K562 (cell line): Measurements from ENCODE around the gene FAM20C.

Experiments
- CTBP1 ChIP-seq: fragments of 450-650 bp; IDR thresholded peaks from 2 replicates; pipeline ENCODE4 v1.6.1; 2016; ENCODE audit warnings: borderline replicate concordance
- ELF4 ChIP-seq: fragments of 450-650 bp; formaldehyde crosslinking; IDR thresholded peaks from 2 replicates; pipeline ENCODE4 v1.4.0; 2022; ENCODE audit warnings: missing genetic modification characterization
- HMGXB4 ChIP-seq: sonication (generic); formaldehyde crosslinking; IDR thresholded peaks from 2 replicates; pipeline ENCODE4 v1.8.1; 2023; ENCODE audit warnings: mild to moderate bottlenecking, missing genetic modification reagents
- JUN ChIP-seq, 2 experiments: sonication (generic) in 1 of 2; formaldehyde crosslinking in 1 of 2; IDR thresholded peaks; 2 replicates each; pipeline versions ENCODE4 v1.6.1 to v1.8.0; 2012 to 2022; ENCODE audit warnings: borderline replicate concordance in 2 of 2, mild to moderate bottlenecking in 2 of 2, improper control_type of control experiment in 1 of 2, low read depth in 1 of 2, low read length in 1 of 2, missing genetic modification reagents in 1 of 2
- MYC ChIP-seq, 2 experiments: fragments of 250-450 bp in 1 of 2; sonication (Bioruptor Pico) in 1 of 2; IDR thresholded peaks; 2 replicates each; pipeline versions ENCODE4 v1.5.1 to v1.6.1; 2012 to 2021; ENCODE audit warnings: low read depth in 2 of 2, borderline replicate concordance in 1 of 2, improper control_type of control experiment in 1 of 2, low read length in 1 of 2, mild to moderate bottlenecking in 1 of 2, moderate library complexity in 1 of 2
- NR2C2 ChIP-seq, 2 experiments: fragments of 200-800 bp in 1 of 2; sonication (Bioruptor generic) in 1 of 2; sonication (generic) in 1 of 2; formaldehyde crosslinking in 1 of 2; IDR thresholded peaks; 2 replicates each; pipeline versions ENCODE4 v1.6.1 to v1.8.0; 2016 to 2022; ENCODE audit warnings: mild to moderate bottlenecking in 1 of 2, missing compliant biosample characterization in 1 of 2, missing genetic modification characterization in 1 of 2, missing genetic modification reagents in 1 of 2
- SETDB1 ChIP-seq: IDR thresholded peaks from one replicate; pipeline ENCODE4 v1.6.1; 2012; ENCODE audit warnings: low read length, control low read depth, inconsistent platforms
- SMARCE1 ChIP-seq: fragments of 450-650 bp; IDR thresholded peaks from 2 replicates; pipeline ENCODE4 v1.7.1; 2016; ENCODE audit warnings: mild to moderate bottlenecking
- TBL1XR1 ChIP-seq, 2 experiments: IDR thresholded peaks; 2 replicates each; pipeline ENCODE4 v1.6.1; 2012; ENCODE audit warnings: improper control_type of control experiment in 2 of 2, low read length in 2 of 2, mild to moderate bottlenecking in 1 of 2
- TF ChIP-seq, protein P1 (sequence below), 2 experiments: IDR thresholded peaks; 2 replicates each; pipeline ENCODE4 v1.6.1; 2012; ENCODE audit warnings: improper control_type of control experiment in 2 of 2, low read depth in 2 of 2, low read length in 2 of 2, borderline replicate concordance in 1 of 2
- TF ChIP-seq, protein P2 (sequence below): sonication (generic); formaldehyde crosslinking; IDR thresholded peaks from 2 replicates; pipeline ENCODE4 v1.8.0; 2023; ENCODE audit warnings: mild to moderate bottlenecking, missing genetic modification reagents
- TF ChIP-seq, protein P3 (sequence below): fragments of 450-650 bp; IDR thresholded peaks from 2 replicates; pipeline ENCODE4 v1.6.1; 2017; ENCODE audit warnings: mild to moderate bottlenecking, moderate library complexity
- TF ChIP-seq, protein P4 (sequence below): fragments of 450-650 bp; conservative IDR thresholded peaks from 2 replicates; pipeline ENCODE4 v1.6.1; 2016; ENCODE audit warnings: missing genetic modification characterization, low read depth, mild to moderate bottlenecking, missing compliant biosample characterization, moderate library complexity

- TF ChIP-seq, protein P1, sequence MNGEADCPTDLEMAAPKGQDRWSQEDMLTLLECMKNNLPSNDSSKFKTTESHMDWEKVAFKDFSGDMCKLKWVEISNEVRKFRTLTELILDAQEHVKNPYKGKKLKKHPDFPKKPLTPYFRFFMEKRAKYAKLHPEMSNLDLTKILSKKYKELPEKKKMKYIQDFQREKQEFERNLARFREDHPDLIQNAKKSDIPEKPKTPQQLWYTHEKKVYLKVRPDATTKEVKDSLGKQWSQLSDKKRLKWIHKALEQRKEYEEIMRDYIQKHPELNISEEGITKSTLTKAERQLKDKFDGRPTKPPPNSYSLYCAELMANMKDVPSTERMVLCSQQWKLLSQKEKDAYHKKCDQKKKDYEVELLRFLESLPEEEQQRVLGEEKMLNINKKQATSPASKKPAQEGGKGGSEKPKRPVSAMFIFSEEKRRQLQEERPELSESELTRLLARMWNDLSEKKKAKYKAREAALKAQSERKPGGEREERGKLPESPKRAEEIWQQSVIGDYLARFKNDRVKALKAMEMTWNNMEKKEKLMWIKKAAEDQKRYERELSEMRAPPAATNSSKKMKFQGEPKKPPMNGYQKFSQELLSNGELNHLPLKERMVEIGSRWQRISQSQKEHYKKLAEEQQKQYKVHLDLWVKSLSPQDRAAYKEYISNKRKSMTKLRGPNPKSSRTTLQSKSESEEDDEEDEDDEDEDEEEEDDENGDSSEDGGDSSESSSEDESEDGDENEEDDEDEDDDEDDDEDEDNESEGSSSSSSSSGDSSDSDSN (IDR thresholded peaks at IDR 0.05; ENCODE audit: borderline replicate concordance in 1 of 2, low read depth in 2 of 2, low read length in 2 of 2), result no peak
- TF ChIP-seq, protein P2, sequence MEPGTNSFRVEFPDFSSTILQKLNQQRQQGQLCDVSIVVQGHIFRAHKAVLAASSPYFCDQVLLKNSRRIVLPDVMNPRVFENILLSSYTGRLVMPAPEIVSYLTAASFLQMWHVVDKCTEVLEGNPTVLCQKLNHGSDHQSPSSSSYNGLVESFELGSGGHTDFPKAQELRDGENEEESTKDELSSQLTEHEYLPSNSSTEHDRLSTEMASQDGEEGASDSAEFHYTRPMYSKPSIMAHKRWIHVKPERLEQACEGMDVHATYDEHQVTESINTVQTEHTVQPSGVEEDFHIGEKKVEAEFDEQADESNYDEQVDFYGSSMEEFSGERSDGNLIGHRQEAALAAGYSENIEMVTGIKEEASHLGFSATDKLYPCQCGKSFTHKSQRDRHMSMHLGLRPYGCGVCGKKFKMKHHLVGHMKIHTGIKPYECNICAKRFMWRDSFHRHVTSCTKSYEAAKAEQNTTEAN (CRISPR knock-in tag), result no peak
- TF ChIP-seq ELF4, result no peak
- no peak for TF ChIP-seq MYC (IDR thresholded peaks at IDR 0.05; ENCODE audit: low read depth, low read length)
- TF ChIP-seq MYC (CRISPR knock-in tag; IDR thresholded peaks at IDR 0.05; ENCODE audit: borderline replicate concordance, low read depth), result no peak
- no peak for TF ChIP-seq JUN (IDR thresholded peaks at IDR 0.05; ENCODE audit: borderline replicate concordance, low read depth, low read length)
- no peak for TF ChIP-seq JUN (CRISPR knock-in tag; IDR thresholded peaks at IDR 0.05; ENCODE audit: borderline replicate concordance)
- no peak for TF ChIP-seq SETDB1
- TF ChIP-seq NR2C2 (CRISPR knock-in tag; IDR thresholded peaks at IDR 0.05), result no peak
- TF ChIP-seq NR2C2 (tag; IDR thresholded peaks at IDR 0.05), result no peak
- TF ChIP-seq CTBP1, result no peak
- no peak for TF ChIP-seq HMGXB4 (CRISPR knock-in tag)
- TF ChIP-seq TBL1XR1 (IDR thresholded peaks at IDR 0.05; ENCODE audit: low read length in 2 of 2), result no peak
- TF ChIP-seq, protein P3, sequence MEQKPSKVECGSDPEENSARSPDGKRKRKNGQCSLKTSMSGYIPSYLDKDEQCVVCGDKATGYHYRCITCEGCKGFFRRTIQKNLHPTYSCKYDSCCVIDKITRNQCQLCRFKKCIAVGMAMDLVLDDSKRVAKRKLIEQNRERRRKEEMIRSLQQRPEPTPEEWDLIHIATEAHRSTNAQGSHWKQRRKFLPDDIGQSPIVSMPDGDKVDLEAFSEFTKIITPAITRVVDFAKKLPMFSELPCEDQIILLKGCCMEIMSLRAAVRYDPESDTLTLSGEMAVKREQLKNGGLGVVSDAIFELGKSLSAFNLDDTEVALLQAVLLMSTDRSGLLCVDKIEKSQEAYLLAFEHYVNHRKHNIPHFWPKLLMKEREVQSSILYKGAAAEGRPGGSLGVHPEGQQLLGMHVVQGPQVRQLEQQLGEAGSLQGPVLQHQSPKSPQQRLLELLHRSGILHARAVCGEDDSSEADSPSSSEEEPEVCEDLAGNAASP, result no peak
- no peak for TF ChIP-seq SMARCE1
- TF ChIP-seq, protein P4, sequence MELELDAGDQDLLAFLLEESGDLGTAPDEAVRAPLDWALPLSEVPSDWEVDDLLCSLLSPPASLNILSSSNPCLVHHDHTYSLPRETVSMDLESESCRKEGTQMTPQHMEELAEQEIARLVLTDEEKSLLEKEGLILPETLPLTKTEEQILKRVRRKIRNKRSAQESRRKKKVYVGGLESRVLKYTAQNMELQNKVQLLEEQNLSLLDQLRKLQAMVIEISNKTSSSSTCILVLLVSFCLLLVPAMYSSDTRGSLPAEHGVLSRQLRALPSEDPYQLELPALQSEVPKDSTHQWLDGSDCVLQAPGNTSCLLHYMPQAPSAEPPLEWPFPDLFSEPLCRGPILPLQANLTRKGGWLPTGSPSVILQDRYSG (tag), result no peak
These were observed 106.8 kb downstream of the FAM20C start for GRCh38 chr7:299169-299568.
